Middle frontal gyrus (tissue), 1 donor: ENCODE data around the gene NTN1.
A peak's percentile ranks its signal among the peaks of the same experiment; 100 is the strongest.

Experiments
- DNase-seq: peaks from one replicate; pipeline ENCODE4 v3.0.0-alpha.2; 2015; ENCODE audit warnings: low spot score; ENCODE audit errors: extremely low spot score

NTN1 gene

DNA sequence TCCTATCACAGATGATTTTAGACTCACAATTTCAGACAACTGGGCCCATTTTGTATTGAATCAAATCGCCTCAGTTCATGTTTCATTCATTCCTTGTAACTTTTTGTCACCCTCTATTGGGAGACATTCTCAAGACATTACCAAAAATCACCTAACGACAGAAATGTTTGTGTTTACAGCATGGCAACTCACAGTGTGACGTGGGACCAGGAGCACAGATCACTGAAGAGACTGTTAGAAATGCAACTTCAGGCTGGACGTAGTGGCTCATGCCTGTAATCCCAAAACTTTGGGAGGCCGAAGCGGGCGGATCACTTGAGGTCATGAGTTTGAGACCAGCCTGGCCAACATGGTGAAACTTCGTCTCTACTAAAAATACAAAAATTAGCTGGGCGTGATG is 249.6 kb downstream of the NTN1 start:
- no peak for DNase-seq

DNA sequence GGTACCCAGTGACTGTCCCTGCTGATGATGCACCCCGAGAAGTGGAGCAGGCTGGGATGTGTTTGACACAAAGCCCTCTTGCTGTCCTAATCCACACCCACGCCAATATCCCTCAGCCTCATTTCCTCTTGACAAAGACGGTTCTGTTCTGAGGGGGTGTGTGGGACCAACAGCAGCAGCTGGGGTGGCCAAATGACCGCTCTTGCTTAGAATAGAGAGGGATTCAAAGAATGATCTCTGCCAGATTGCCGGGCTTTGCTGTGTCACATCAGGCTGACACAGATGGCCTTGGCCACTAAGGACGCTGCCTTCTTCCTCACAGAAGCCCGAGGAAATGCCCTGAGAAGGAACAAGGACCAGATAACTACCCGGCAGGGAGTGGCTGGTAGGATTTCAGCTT is 250.7 kb downstream of the NTN1 start:
- DNase-seq: peak; percentile 59

DNA sequence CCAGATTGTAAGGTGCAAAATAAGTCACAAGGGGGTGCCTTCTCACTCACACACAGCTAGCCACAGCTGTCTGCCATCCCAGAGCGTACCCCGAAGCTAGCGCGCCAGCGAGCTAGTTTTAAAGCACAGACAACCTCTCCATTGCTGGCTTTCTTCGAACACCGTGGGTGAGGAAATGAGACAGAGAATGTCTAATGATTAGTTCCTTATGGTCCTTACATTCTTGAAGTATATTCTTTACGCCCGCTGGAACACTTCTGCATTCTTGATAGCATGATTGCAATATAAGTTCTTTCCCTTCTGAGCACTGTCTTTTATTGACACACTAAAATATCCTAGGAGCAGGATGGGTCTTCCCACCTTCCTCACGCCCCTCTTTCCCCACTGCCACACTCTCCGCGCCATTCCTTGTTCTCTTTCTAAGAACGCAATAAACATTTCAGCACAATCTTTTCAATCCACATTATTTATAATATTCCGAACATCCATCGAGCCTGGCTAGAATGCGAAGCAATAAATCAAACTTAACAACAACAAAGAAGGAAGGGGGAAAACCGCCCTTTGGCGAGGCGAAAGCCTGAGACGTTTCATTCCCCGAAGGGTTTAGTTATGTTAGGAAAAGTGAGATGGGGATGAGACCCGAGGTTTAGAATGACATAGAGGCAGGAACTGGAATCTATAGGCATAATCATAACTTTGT is 251.3 kb downstream of the NTN1 start:
- no peak for DNase-seq

DNA sequence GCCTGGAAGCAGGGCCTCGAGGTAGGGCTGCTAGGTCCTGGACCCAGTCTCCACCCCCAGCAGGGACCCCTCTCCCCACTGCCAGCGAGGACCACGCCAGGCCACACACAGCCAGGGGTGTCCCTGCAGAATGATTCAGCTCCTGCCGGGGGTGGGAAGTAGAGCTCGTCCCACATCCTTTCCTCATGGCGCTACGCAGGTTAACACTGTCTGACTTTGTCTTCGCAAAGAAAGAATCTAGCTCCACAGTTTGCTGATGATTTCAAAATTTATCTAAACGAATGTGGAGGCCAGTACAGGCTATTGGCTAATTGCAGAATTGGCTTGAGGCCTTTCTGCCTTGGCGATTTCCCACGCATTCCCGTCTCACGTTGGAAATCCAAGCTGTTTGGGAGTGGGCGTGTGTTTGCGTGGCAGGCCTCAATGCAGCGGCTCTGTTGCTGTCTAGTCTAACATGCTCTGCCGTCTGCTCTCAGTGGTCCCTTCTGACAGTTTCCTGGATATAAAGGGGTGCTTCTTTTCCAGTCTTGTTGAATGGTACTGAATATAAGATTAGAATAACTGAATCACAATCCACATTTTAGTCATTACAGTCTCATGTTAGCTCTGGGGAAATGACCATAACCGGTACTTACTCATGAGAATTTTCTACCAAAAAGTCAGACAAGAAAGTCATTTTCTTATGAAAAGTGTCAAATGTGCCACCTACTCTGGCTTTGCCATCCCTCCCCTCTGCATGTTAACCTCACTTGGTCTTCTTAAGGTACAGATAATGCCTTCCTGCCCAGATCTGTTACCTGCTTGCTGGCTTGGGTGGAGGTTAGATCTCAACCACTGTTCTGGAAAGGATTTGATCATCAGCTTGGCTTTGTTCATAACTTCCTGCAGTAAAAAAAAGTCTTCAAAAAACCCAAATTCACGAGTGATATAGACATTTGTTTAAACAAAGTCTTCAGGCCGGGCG is 252.4 kb downstream of the NTN1 start:
- no peak for DNase-seq

DNA sequence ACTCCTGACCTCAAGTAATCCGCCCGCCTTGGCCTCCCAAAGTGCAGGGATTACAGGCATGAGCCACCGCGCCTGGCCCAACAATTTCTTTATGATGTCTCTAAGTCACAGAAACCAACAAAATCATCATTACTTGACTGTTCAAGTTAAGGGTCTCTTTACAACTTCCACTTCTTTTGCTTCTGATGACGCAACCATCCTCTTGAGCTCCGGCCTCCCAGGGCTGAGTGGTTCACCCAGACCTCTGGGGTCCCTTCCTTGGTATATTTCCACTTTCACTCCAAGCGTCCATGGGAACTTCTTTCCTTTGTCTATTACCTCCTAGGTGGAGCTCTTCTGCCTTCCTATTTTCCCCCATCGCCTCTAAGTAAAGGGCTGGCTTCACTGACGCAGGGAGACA is 253.7 kb downstream of the NTN1 start:
- no peak for DNase-seq

DNA sequence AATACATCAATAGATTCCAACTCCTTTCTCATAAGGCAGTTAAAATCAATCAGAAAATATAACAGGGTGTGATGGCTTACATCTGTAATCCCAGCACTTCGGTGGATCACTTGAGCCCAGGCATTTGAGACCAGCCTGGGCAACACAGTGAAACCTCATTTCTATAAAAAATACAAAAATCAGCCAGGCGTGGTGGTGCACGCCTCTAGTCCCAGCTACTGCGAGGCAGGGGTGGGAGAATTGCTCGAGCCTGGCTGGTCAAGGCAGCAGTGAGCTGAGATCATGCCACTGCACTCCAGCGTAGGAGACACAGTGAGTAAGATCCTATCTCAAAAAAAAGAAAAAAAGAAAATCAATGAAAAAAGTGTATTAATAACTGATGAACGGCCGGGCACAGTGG is 258.6 kb downstream of the NTN1 start:
- no peak for DNase-seq

DNA sequence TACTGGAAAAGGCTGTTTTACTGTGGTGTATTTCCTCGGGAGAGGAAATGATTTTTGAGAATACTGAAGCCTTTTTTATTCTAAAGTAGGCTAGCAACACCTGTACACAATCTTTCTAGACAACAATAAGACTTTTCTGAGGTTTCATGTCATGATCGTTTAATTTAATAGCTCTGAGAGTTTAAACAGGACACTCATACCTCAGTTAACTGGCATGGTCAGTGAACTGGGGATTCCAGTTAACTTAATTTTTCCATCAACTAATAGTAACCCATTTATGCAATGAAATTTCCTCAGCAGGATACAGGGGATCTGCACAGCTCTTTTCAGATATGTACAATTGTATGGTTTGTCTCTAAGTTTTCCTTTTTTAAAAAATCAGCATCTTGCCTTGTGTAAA is 262.6 kb downstream of the NTN1 start:
- no peak for DNase-seq

DNA sequence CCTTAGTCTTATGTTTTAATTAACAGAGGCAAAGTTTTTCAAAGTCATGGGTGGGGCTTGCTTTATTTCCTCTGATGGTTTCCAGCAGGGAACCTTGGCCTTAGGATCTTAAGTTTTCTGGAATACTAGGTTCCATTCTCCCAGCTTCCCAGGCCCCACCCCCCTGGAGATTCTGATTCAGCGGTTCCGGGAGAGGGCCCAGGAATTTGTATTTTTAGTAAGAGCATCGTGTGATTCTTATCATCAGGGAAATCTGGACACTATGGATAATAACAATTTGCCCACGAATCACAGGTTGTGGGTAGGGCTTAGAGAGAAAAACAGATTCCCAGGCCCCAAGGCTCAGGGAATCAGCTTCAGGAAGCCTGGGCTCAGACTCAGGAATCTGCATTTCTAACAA is 263.6 kb downstream of the NTN1 start:
- DNase-seq: no peak

DNA sequence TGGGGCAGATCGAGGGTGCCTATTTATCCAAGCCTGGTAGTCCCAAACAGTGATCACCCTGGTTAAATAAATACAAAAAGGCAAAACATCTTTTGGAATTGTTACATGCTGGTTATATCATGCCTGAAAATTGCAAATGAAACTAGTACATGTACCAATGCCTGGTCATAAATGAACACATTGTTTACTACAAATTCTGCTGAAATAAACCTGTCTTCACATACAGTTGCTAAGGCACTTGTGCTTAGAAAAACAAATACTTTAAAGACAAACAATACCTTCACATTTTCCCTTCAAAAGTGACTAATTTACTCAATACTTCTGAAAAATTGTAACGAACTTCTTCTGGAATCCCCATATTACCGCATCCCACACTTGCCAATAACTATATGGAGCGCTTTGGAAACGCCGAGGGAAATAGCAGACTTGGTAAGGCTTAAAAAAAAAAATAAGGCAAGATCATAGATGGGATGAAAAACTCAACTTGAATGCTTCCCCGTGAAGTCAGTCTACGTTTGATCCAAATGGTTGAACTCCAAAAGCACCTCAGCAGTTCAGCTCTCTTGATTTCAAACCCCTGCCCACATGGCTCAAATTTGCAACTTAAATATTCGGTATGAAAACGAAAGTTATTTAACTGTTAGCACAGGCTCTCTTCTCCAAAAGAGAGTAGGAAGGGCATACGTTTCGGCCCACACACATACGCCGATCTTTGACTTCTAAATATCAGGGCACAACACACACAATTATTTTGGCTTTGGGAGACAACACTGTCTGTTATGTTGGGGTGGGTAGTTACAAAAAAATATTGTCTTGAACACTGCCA is 264.5 kb downstream of the NTN1 start:
- no peak for DNase-seq

DNA sequence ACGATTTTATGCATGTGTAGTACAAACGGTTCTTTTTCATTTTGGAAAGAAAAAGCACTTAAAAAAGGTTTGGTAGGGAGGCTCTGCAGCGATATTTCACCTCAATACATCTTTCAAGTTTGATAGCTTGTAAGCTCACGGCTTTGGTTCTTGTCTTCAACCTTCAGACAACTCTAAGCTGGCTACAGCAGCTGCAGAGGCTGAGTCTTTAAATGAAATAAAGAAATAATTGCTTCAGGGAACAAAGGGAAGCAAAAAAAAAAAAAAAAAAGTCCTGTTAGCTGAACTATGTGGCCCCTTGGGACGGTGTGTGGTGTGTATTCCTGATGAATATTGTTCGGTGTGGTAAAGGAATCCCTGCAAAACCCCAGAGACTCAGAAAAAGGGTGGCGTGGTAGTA is 265.1 kb downstream of the NTN1 start:
- no peak for DNase-seq

DNA sequence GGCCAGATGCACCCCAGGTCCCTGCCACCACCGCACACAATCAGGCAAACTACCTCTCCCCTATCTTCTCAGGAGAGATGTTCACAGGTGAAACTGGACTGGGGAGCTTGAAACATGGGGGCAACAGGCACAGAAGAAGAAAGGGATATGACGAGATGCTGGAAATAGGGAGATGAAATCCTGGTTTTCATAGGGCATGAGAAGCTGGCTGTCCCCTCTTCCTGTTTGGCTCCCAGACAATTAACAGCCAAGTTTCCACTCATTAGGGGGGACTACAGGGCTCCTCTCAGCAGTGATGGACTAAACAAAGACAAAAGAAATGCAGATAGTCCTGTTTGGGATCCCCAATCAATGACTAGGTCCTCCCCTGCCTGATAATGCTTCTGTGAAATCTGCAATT is 266.0 kb downstream of the NTN1 start:
- DNase-seq: no peak

DNA sequence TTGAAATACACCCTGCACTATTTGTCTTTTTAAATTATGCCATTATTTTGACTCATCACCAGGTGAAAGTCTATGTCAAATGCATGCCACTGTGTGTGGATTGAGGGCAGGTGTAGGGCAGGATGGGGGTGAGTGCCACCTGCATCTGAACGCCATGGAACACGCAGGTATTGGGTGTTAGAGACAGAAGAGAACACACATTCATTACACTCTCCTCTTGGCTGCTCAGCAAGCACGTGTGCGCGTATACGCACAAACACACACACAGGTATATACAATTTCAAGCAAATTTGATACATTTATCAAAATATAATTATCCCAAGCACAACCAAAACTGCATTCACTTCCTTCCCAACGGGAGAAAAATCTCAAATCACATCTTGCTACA is 268.9 kb downstream of the NTN1 start:
- no peak for DNase-seq

DNA sequence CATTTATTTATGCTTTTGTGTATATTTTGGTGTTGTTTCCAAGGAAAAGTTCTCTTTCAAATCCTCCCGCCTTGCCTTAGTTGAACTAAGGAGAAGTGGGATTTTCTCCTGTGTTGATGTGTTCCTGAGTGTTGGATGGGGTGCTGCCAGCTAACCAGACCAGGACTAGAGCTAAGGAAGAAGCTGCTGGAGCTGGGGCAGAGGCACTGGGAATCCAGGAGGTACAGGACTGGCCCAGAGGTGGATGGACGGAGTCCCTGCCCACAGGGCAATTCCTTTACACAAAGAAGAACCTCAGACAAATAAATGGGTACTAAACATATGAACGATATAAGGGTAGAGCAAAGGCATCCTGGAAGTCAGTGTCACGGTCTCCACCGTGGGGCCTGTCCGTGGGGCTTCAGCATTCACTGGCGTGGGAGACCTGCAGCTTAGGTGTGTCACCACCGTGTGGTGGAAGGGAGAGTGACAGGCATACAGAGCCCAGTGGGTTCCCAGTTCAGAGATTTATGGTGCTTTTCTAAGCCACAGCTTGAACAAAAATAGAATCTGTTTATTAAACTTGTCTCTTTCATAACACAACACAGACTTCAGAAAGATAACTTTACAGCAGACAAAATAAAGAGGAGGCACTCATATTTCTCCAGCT is 270.7 kb downstream of the NTN1 start:
- DNase-seq: no peak

DNA sequence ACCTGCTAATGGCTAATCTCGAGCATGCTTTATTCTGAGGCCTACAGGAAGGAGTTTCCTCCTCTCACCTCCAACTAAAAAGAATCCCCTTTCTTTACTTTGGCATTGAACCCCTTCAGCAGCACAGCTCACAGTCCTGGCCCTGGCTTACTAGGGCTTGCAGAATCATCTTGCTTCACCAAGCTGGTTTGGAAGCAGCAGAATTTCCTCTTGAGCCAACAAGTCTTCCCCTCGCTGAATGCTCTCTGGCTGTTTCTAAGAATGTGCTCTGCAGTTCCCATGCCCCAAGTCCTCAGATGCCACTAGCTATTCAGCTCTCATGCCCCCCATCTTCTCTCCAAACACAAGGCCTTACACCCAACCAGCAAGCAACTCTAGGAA is 271.2 kb downstream of the NTN1 start:
- DNase-seq: no peak
